Mesodermal cell (in vitro differentiated cells): ENCODE data around the gene SH3GL1. TPM values are rescaled to one million over a fixed set of nuclear protein-coding genes. Genes with fewer than 3 reads are reported as not detected.

Experiments
- H3K27ac ChIP-seq: 2 replicates; pipeline ENCODE4 v1.7.0; 2013; ENCODE audit warnings: mild to moderate bottlenecking, low read depth, low read length, moderate library complexity; ENCODE audit not compliant: severe bottlenecking
- H3K36me3 ChIP-seq: 2 replicates; pipeline ENCODE4 v1.7.1; 2013; ENCODE audit warnings: mild to moderate bottlenecking, low read length, moderate library complexity; ENCODE audit not compliant: control insufficient read depth, insufficient read depth
- H3K4me1 ChIP-seq: one replicate; pipeline ENCODE4 v1.7.1; 2013; ENCODE audit warnings: mild to moderate bottlenecking, low read length; ENCODE audit not compliant: insufficient read depth, control insufficient read depth, poor library complexity, severe bottlenecking
- H3K4me3 ChIP-seq: 2 replicates; pipeline ENCODE4 v1.7.0; 2013; ENCODE audit warnings: low read length, control low read depth, mild to moderate bottlenecking; ENCODE audit not compliant: insufficient read depth, poor library complexity, severe bottlenecking; ENCODE audit errors: extremely low read depth
- H3K9me3 ChIP-seq: 2 replicates; pipeline ENCODE4 v1.7.1; 2013; ENCODE audit warnings: mild to moderate bottlenecking, low read length, moderate library complexity; ENCODE audit not compliant: control insufficient read depth
- WGBS, 2 experiments: methylation state at CpG; one replicate each; pipeline ENCODE4 v1.1.5; 2013; ENCODE audit warnings: missing lambda C conversion rate in 2 of 2; ENCODE audit not compliant: insufficient coverage in 2 of 2; 5-methylcytosine and 5-hydroxymethylcytosine counted together
- polyA plus RNA-seq, 2 experiments: library from polyadenylated mRNA; stranded (reverse); fragments of 50-300 nt; gene quantifications; one replicate each; pipeline ENCODE4 v1.2.3, GENCODE V29; 2013

Gene SH3GL1, protein sequence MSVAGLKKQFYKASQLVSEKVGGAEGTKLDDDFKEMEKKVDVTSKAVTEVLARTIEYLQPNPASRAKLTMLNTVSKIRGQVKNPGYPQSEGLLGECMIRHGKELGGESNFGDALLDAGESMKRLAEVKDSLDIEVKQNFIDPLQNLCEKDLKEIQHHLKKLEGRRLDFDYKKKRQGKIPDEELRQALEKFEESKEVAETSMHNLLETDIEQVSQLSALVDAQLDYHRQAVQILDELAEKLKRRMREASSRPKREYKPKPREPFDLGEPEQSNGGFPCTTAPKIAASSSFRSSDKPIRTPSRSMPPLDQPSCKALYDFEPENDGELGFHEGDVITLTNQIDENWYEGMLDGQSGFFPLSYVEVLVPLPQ
- polyA plus RNA-seq (2013, experiment 1 of 2), result 96.1 TPM
- 78.6 TPM for polyA plus RNA-seq (2013, experiment 2 of 2)

DNA sequence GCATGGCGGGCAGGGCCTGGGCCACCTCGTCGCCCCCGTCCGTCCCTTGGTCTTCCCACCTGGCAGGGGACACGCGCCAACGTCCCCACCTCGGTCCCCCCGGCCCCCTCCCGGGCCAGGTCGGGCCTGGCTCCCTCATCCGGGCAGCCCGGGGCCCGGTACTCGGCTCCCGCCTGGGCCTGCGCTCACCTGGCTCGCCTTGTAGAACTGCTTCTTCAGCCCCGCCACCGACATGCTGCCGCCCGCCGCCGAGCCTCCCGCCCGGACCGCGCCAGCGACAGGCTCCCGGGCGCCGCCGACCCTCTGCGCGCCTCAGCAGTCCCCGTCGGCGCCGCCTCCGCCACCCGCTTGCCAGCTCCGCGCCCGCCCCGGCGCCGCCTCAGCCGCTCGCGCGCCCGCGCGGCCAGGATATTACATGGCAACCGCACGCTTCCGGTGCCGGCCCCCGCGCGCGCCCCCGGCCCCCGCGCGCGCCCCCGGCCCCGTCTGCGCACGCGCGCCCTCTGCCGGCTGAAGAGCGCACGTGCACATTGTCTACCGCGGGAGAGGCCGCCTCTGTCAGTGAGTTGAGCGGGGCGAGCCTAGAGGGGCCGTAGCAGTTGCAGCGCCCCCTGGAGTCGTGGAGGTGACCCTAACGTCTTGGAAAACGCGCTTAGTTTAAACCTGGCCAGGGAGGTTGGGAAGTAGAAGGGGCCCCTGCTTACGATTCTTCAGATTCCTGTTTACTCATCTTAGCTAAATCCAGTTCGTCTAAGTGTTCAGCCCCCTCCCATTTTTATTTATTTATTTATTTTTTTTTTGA is at the start of gene SH3GL1:
Gene SH3GL1, minus strand, starts transcription at position 413 of the 802 bp plus-strand sequence. Its CDS starts 179 bp downstream, at position 234.
- Histone ChIP-seq H3K4me3 (peak within 1 kb of the TSS; percentile 98), H3K4me1 (peaks cover 4% of the 10 kb centered on the region), H3K36me3 (peaks cover 47% of the 10 kb centered on the region), H3K9me3 (no peaks in the 10 kb centered on the region), H3K27ac (peak within 1 kb of the TSS; percentile 74)
- 0% methylated on average over 52 to 54 of the region's 90 CpGs for WGBS, 2 experiments

DNA sequence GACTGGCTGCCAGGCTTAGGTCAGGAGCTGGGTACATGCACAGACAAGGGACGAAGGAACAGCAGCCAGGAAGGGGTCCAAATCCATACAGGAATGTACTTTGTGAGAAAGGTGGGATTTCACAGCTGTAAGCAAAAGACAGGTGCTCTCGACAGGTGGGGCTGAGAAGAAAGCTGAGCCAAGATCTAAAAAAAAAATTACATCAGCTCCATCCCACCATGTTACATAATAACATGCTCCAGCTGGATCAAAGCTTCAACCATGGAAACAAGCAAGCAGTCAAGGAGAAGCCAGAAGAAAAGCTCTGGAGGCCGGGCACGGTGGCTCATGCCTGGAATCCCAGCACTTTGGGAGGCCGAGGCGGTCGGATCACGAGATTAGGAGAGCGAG is 49.3 kb upstream of the SH3GL1 start:
- Histone ChIP-seq H3K9me3 (no peaks in the 10 kb centered on the region), H3K4me3 (no peak overlapping the region), H3K27ac (no peak overlapping the region), H3K4me1 (peaks cover 1% of the 10 kb centered on the region), H3K36me3 (peaks cover 85% of the 10 kb centered on the region)
- 90 to 95% methylated on average over 8 to 9 of the region's 9 CpGs for WGBS, 2 experiments

DNA sequence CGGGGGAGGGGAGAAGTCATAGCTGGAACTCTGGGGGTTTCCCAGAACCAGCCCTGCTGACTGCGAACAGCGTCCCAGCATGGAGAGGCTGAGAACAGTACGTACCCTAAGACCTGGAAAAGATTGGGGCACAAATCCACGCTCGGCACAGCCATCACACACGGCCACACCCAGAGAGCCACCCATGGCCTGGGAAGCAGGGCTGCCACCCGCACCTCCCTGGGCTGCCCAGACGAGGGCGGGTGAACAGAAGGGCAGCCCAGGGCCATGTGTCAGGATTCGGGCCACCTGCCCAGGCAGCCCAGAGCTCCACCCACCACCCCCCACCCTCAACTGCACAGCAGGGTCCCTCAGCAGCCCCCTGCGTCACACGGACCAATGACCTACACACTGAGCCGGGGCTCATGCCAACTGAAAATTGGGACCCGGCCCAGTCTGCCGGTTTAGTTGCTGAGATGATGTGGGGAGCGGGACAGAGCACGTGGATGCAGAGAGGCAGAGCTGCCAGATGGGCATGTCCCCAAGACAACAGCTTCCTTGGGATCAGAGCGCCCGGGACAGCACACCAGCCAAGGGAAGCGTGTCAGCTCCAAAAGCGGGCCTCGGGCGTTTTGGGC is 48.8 kb upstream of the SH3GL1 start:
- Histone ChIP-seq H3K4me1 (no peaks in the 10 kb centered on the region), H3K9me3 (no peaks in the 10 kb centered on the region), H3K4me3 (no peak overlapping the region), H3K36me3 (peaks cover 90% of the 10 kb centered on the region), H3K27ac (no peak overlapping the region)
- whole genome bisulfite sequencing, 2 experiments, result 95 to 96% methylated on average over 22 to 24 of the region's 24 CpGs

DNA sequence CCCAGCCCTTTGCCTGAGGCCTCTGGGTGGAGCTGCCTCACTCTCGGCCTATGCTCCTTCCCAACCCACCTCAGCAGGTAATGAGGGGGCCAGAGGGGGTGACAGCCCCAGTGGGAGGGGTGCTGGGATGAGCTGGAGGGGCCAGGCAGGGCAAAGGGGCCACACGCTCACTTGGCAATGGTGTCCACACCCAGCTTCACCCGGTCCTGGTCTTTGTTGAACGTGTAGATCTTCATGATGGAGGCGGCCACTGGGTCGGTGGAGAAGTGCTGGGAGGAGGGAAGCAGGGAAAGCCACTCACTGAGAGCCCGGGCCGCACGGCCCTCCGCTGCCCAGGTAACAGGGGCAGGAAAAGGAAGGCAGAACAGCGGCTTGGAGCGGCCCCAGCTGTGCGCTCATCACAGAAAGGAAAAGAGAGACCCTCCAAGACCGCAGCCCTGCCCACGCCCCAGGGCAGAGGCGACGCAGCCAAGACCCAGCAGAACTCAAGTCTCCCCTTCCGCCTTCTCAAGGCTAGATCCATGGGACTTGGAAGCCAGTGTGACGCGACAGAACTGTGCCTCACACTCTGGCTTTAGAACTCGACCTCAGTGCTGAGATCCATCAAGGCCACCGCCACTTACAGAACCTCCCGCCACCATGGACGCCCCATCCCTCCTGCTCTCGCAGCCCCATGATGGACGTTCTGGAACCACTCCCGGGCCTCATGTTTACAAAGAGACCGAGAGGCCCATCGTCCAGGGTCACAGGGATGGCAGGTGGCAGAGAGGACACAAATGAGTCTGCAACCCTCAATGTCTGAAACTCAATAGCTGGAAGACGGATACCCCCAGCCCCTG is 48.0 kb upstream of the SH3GL1 start:
- Histone ChIP-seq H3K36me3 (peaks cover 90% of the 10 kb centered on the region), H3K4me1 (no peaks in the 10 kb centered on the region), H3K9me3 (no peaks in the 10 kb centered on the region), H3K4me3 (no peak overlapping the region), H3K27ac (no peak overlapping the region)
- 90 to 92% methylated on average over 26 to 28 of the region's 30 CpGs for WGBS, 2 experiments

DNA sequence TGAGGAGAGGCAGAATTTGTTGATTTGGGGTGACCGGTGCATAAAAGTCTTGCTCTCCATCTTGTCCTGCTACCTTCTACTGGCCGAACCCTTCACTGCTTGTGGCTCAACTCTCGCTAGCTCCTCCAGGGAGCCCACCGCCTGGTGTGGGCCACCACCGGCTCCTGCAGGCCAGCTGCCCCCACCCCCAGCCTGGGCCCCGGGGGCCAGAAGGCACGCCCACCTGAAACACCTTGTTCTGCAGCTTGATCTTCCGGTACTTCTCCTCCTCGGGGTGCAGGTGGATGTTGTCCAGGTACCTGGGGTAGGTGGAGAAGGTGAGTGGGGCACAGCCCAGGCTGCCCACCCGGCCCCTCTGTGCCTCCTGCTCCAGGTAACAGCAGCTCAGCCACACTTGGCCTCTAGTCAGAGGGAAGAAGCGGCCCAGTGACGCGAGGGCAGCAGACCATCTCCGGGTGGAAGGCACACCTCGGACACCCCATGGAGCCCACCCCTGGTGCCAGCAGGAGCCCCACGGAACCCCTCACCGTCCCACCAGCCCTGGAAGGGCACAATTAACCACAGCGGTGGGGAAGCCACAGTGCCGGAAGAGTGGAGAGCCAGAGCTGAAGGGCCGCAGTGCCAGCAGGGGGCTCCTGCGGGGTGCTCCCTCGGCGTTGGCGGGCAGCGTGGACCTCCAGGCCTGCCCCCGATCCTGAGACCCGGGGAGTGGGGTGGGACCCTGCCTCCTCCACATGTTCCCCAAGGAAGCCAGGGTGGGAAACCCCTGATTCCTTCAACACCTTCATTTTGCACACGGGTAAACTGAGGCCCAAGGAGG is 47.2 kb upstream of the SH3GL1 start:
- Histone ChIP-seq H3K27ac (no peak overlapping the region), H3K4me1 (no peaks in the 10 kb centered on the region), H3K9me3 (no peaks in the 10 kb centered on the region), H3K36me3 (peaks cover 89% of the 10 kb centered on the region), H3K4me3 (no peak overlapping the region)
- 96 to 98% methylated on average over 21 to 22 of the region's 28 CpGs for WGBS, 2 experiments

DNA sequence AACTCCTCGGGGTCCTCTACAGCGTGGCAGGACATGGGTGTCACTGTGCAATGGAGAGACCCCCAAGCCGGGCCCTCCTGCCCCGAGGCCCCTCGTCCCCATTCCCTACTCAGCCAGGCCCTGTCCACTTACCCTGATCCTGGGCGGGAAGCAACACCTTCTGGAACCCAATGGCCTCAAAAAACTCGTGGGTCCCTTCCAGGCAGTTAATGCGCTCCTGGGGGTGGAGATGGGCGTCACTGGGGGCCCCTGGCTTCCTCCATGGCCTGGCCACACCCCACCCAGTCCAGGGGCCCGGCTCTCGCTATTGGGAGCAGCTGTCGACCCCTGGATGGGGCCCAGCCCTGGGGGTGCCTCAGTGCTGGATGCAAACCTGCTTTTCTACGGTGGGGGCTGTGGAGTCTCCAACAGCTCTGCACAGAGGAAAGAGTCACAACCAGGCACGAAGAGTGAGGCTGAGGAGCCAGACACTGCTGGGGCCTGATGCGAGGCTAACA is 46.4 kb upstream of the SH3GL1 start:
- Histone ChIP-seq H3K4me3 (no peak overlapping the region), H3K36me3 (peaks cover 88% of the 10 kb centered on the region), H3K4me1 (no peaks in the 10 kb centered on the region), H3K27ac (no peak overlapping the region), H3K9me3 (no peaks in the 10 kb centered on the region)
- 92% methylated on average over 11 to 12 of the region's 15 CpGs for WGBS, 2 experiments

DNA sequence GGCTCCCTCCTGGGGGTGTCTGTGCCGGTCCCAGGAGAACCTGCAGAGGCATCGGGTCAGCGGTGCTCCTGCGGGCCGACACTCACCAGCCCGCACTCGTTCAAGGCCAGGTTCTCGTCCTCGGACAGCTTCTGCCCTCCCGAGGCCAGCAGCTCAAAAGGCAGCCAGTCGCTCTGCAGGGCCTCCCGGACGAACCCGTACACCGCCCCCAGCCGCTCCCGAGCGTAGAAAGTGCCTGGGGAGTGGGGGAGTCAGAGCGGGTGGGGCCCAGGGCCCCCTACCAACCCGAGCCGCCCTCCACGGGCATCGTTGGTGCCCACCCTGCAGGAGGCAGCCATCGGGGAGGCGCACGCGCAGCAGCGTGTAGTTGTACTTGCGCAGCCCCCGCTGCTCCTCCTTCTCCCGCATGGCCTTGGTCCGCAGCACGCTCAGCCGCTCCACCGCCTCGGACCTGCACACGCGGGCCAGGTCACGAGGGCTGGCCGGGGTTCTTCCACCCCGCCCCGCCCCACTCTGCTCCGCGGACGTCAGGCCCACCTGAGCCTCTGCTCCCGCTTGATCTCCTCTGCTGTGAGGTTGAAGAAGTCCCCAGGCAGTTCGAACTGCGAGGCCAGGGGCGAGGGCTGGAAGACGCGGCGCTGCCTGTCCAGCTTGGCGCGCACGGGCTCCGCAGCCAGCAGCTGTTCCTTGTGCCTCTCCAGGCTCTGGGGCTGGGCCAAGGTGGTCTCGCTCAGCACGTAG is 45.8 kb upstream of the SH3GL1 start:
- no peaks in the 10 kb centered on the region for H3K4me1 ChIP-seq
- 96% methylated on average over 45 to 53 of the region's 58 CpGs for WGBS, 2 experiments
- no peak overlapping the region for H3K4me3 ChIP-seq
- H3K36me3 ChIP-seq, result peaks cover 85% of the 10 kb centered on the region
- no peaks in the 10 kb centered on the region for H3K9me3 ChIP-seq
- H3K27ac ChIP-seq, result no peak overlapping the region

DNA sequence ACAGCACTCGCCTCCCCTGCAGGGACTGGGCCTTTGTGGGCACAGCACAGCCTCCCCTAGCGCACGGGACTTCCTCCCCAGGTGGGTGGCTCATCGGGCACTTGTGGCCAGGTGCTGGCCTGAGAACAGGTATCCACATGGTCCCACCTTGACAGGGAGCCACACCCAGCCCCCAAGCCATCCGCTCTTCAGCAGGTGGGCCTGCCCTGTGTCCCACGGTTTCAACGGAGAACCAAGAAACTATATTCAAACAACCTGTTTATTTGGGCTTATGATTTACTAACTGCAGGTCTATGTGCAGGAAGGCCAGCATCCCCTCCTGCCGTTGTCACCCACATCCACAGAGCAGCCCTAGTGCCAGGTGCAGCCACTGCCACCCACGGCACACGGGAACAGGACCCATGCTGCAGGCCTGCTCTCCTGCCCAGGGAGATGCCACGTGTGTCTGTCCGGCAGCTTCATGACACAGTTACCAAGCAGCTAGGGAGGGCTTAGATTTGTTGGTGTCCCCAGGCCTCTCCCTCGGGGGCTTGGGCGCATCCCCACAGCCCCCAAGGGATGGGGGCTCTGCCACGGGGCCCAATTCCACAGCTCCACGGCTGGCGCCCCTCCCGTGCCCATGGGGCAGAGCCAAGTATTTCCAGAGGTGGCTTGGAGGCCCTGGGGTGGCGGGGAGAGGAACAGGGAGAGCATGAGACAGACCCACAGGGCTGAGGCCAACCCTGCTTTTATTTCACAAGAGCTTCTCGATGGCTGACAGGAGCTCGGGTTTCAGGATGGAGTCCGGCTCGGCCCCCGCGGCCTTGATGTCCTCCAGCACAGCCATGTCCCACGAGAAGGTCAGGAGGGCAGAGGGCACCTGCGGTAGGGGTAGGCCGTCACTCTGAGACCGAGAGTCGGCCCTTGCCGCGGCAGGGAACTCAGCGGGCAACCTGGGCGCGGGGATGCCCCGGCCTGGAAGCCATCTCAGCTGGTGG is 44.7 kb upstream of the SH3GL1 start:
- H3K4me3 ChIP-seq, result no peak overlapping the region
- no peaks in the 10 kb centered on the region for H3K9me3 ChIP-seq
- H3K4me1 ChIP-seq, result no peaks in the 10 kb centered on the region
- 91 to 94% methylated on average over 29 to 31 of the region's 36 CpGs for WGBS, 2 experiments
- H3K27ac ChIP-seq, result no peak overlapping the region
- H3K36me3 ChIP-seq, result peaks cover 88% of the 10 kb centered on the region
